HG02798 (cell line): ENCODE measurements around the gene TMEM158.
A peak's percentile ranks its signal among the peaks of the same experiment; 100 is the strongest.

Source experiments
- ATAC-seq: cut with Tn5 transposase; IDR thresholded peaks from one replicate; pipeline ENCODE4 v1.9.1; 2021; ENCODE audit warnings: mild to moderate bottlenecking; ENCODE audit not compliant: unreplicated experiment, poor library complexity

TMEM158 gene

DNA sequence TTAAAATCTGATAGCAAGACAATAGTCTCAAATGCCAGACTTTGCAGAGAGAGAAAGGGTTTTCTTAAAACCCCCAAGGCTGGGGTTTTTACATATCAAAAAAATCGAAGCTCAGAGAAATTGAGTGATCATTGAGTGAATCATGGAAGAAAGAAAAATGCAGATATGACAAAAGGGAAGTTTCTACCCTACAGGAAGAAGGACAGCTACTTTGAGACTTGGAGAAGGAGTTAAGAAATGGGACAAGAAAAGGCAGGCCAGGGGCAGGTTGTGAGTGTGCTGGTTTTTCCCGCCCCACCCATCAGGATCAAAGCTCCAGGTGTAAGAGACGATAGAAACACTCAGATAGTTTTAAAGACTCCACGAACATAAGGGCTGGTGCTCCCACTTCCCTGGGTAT is 18.6 kb downstream of the TMEM158 start:
- no peak for ATAC-seq

DNA sequence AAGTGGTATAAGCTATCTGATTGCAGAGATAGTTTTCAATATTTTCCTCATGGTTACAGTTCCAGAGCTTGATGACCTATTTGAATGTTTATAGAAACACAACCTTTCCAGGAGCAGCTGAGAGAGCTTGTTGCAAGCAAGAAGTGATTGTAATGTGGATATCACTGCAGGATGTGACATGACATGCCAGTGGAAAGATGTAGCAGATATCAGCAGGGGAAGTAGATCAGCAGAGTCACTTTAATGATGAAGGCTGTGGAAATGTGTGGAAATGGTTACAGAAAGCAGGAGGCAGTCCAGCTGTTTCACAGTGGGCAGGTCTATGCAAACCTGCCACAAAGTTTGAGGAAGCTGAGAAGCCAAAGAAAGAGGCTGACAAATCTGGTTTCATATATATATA is 21.0 kb downstream of the TMEM158 start:
- ATAC-seq, result no peak

DNA sequence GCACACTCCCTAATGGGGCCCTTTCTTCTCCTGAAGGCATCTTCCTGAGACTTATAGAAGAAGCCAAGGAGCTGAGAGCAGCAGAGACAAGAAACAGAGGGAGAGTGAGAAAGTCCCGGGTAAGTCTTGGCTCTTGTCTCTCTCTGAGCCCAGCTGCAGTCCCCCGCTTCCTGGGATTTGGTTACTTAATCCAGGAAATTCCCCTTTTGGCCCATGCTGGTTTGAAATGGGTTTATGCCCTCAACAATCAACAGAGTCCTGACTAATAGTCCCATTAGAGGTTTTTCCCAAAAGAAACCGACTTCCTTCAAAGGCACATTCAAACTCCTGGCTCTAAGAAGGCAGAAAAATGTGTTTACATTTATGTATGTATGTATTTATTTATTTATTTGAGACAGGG is 22.0 kb downstream of the TMEM158 start:
- ATAC-seq, result no peak

DNA sequence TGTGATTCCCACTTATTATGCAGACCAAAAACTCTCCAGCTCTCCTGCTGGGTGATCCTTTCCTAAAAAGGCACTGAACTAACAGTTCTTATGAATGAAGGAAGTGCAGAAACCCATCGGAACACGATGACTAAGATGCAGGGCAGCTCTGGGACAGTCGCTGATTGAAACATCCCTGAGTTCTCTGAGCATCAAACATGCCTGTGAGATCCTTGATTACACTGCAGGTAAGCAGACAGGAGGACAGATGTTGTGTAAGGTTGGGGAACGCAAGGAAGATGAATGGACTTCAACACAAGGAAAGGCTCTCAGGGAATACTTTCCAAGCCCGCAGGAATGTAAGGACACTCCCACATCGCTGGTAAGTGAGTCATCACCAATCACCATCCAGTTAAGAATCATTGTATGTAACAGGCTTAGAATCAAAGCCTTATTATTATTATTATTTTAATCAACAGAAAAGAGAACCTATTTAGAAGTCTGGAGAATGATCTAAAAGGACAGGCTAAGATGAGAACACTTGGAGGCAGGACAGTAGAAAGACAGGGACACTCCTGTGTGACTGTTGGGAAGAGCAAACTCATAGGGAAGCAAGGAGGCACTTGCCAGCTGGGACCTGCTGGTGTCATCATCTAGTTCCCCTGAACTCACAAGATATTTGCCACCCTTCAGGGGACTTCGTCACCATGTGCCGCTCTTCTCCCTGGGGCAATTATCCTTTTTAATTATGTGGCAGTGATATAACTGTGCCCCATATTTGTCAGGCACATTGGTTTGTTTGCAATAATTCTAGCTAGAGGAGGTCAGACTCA is 26.0 kb downstream of the TMEM158 start:
- ATAC-seq, result no peak

DNA sequence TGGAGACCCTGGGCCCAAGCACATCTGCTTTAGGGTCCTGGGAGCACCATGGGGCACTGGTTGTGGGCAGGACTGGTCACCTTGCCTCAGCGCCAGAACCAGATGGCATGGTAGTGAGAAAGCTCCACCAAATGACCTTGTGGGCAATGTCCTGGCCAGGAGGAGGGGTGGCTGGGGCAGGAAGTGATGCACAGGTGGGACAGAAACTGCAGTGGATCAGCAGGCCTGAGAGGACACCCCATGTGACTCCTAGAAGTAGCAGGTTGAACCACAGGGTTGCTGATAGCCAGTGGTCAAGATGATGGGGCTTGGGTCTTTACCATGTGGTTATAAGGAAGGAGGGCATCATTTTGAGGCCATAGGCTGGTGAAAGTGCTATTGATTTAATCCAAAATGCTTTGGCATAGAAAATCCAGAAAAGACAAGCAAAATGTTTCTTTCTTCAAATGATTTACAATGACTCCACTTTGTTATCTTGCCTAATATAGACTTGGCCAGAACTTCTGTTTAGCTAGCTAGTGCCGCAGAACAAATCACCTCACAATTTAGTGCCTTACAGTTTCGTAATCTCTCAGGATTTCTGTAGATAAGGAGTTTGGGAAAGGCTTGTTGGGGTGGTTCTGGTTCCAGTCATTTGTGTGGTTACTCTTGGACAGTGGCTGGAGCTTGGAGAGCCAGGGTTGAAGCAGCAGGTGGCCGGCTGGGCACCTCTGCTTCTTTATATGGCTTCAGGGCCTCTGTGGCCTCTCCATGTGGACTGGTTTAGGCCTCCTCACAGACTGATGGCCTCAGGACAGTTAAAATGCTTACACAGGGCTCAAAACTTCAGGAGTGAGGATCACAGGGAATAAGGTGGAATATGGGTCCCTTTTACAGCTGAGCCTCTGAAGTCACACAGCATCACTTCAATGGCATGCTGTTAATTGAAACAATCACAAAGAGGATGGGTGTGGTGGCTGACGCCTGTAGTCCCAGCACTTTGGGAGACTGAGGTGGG is 27.5 kb downstream of the TMEM158 start:
- no peak for ATAC-seq

DNA sequence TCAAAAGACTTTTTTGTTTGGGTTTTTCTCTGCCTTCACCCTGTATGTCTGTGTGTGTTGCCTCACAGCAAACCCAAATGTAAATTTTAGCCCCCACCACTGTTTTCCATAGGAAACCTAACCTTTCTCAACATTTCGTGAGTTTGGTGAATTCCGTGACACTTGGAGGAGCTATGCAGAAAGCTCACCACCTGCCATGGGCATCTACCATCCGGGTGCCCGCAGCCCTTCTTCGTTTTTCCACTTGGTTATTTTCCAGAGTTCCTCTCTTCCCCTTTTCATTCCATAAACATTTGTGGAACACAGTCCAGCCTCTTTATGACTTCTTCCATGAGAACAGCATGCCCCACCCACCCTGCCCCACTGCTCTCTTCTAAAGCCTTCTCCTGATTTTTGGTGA is 31.3 kb downstream of the TMEM158 start:
- ATAC-seq, result no peak

DNA sequence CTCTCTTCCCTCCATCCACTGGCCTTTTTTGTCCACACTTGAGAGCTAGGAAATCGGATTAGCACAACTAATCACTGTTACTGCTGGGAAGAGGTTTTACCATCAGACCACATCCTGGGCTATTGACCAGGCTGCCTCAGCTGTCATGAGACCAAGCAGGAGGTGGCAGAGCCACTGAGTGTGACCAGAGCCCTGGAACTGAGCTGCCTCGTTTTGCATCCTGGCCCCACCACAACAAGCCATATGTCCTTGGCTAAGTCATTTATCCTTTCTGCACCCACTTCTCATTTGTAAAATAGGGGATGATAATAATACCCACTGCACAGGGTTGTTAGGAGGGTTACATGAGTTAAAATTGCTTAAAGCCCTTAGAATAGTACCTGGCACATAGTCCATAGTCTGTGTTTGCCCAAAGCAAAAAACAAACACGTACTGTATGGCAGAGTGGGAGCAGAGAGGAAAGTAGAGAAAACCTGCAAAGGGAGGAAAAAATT is 34.1 kb downstream of the TMEM158 start:
- ATAC-seq, result no peak

DNA sequence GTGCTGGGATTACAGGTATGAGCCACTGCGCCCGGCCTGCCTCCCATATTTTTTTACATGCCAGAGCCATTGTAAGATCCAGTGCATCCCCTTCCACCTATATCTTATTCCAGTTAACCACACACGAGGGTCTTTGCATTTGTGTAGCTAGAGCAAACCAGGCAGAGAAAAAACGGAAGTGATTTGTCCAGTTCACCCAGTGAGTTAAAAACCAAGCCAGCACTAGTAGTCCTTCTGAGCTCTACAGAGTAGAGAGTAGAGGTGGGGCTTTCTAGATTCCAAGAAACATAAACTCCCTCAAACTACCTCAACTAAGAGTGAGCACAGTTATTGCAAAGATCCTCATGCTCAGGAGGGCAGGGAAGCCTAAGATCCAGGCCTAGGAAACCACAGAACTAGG is 34.7 kb downstream of the TMEM158 start:
- ATAC-seq, result no peak

DNA sequence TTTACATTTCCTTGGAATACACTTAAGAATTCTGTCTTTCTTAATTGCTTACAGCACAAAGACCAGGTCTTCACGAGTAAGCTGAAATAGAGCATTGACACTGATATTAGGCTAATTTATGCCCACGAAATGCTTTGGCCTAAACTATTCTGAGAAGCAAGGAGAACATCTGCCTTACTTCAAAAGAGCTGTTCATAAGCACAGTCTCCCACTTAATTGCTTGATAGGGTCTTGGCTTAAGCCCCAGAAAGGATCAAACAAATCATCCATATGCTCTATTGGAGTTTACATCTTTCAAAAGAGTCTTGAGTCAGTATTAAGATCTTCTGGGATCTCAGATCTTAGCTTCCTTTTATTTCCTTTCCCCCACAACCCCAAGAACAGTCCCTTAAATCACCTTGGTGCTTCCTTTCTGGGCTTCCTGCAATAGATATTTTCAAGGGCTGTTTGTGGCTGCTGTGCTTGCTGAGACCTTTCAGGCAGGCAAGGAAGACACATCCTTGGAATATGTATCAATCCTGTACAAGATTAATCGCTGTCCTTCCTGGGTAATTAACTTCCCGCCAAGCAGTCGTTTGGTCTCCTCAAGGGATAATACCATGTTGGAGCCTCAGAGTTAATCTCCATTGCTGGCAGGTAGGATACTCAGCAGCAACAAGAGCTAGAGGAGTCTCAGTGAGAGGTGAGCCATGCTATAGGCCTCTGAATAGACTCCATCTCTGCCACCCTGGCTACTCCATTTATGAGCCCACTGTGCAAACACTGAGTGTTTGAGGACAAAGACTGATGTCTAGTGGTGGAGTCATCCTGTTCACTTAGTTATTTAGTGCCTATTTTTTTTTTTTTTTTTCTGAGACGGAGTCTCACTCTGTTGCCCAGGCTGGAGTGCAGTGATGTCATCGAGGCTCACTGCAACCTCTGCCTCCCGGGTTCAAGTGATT is 37.1 kb downstream of the TMEM158 start:
- ATAC-seq, result no peak

DNA sequence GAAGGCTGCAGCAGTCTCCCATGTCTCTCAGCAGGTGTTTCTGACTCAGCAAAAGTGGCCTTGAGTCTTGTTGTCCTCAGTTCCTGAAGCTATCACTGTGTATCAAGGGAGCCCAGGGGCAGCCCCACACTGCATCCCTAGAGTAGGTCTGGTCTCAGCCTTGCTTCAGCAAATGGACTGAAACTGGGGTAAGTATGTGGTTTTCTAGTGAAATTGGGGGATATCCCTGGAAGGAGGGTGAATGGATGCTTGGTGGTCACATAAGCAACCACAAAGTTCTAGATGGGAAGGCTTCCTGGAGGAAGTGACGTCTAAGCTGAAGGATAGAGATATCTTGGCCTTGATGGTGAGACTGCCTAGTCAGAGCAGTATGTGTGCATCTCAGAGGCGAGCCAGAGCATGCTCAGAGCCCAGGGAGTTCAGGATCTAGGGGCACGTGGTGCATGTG is 38.4 kb downstream of the TMEM158 start:
- peak; percentile 48 for ATAC-seq

DNA sequence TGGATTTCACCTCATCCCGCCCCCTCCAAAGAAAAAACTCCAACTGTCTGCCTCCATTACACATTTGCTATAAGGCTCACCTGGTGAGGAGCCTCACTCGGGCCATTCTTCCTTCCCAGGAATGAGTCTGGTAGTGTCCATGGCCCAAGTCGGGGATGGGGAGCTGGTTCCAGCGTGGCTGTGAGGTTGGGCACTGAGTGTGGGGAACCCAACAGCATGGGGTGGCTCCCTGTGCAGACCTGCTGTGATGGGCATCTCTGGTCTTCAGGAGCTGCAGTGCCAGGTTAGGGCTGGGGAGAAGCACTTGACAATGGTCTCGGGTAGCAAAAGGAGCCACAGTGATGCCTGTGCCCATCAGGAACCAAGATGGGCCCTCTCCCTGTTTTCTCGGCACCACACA is 39.2 kb downstream of the TMEM158 start:
- ATAC-seq, result no peak

DNA sequence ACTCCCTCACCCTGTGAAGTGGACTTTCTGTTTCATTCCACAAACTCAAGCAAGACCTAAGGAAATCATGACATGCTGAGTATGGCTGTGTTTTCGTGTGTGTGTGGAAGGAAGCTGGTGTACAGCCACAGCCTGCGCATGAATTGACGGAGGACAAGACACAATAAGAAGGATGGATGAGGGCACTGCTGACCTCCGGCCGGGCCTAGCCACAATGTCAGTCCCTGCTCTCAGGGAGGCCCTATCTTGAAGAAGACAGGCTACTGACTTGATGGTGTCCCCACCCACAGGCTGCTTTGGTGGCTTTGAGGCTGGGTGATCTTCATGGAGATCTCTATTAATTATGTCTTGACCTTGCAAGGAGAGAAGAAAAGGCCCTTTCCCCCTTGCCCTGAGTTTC is 40.6 kb downstream of the TMEM158 start:
- ATAC-seq, result no peak

DNA sequence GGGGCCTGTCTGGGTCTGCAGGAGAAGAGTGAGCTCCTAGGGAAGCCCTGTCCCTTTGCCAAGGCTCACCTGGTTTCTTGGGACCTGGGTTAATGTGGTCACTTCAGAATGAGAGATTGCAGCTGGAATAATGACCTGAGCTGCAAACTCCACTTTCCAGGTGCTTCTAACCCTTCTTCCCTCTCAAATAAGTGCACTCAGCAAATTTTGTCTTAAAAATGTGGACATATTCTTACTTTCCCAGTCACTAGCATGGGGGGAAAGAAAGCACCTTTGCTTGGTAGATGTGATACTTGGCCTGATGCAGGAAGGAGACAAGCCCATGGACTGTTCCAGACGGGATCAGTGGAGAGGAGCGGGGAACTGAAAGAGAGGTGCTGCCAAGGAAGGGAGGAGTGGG is 41.0 kb downstream of the TMEM158 start:
- no peak for ATAC-seq

DNA sequence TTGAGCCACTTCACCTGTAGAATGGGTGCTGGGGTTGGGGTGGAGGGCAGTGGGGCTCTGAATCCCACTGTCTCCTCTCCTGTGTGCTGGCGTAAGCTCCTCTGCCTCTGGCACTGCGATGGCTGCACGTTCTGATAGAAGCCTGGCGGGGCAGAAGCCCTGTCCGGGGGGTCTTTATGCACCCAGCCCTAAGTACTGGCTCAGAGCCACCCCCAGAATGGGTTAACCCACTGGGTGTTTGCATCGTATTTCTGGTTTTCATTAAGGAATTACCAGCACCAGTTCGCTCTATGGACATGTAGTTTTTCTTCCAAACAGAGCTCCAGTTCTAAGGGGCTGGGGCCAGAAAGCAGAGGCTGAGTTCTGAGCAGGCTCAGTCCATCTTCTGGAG is 42.2 kb downstream of the TMEM158 start:
- ATAC-seq, result no peak

DNA sequence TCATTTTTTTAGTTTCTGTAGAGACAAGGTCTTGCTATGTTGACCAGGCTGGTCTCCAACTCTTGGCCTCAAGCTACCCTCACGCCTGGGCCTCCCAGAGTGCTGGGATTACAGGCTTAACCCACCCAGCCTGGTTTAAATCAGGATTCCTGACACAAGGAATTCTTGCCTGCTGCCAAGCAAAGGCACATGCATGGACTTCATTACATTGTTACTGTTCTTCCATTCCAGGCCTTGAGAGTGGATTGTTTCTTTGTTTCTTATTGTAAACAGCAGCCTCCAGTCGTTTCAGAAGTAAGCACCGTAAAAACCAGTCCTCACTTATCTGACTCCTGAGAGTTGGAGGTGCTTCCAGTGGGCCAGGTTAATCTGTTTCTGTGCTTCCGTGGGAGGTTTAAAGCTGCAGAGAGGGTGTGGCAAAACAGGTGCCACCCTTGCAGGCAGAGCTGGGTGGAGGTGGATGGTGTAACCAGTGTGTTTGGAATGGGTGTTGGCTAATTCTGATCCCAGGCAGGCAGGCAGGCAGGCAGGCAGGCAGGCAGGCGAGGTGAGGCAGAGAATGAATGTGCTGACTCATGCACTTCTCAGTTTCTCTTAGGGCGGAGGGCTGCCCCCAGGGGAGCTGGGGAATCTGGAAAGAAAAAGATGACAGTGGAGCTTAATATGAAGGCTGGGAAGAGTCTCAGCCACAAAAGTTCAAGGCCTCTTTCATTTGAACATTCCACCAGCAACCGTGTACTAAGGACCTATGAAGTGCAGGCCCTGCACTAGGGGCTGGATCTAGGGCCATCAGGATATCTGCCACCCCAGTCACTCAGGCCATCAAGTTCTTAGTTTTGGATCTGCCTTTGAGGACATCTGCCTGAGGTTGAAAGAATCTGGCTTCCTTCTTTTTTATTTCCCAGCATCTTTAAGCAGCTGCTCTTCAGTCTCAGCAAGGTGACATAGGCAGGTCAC is 42.9 kb downstream of the TMEM158 start:
- ATAC-seq, result no peak

DNA sequence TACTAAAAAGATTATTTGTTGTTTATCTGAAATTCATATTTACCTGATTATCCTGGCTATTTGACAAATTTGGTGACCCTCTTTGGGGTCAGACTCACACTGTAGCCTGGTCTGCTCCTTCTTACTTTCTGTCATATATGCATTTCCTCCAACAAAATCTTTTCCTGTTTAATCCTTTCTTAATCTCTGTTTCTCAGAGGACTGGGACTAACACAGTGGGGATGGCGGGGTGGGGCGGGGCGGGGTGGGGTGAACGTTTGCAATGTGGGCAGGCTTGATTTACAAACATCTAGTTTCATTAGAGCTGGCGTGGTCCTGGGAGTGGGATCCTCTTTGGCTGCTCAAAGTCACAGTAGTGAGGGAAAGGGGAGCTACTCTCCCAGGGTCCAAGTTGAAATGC is 44.6 kb downstream of the TMEM158 start:
- no peak for ATAC-seq

DNA sequence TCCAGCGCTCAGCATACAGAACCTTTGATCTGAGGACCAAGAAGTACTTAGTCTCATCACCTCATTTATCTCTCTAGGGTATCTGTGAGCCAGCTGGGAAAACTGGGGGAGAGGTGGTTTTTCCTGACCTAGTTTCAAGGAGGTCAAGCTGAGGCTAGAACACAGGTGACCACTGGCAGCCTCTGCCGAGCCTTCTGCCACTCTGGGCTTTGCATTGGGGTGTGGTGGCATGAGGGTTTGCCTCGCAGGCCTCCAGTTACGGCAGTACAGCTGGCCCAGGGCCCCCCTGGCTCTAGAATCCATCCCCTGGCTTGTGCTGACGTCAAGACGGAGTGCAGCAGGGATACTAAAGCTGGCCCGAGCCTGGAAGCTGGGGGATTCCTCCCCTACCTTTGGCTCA is 45.2 kb downstream of the TMEM158 start:
- ATAC-seq, result no peak

DNA sequence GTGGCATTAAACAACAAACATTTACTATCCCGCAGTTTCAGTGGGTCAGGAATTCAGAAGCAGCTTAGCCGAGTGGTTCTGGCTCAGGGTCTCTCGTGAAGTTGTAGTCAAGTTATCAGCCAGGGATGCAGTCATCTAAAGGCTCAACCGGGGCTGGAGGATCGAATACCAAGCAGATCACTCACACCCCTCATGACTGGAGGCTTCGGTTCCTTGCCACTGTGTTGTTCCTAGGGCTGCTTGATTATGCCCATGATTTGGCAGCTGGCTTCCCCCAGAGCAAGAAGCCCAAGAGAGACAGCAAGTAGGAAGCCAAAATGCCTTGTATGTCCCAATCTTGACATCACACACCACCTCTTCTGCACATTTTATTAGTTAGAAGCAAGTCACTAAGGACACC is 46.0 kb downstream of the TMEM158 start:
- no peak for ATAC-seq

DNA sequence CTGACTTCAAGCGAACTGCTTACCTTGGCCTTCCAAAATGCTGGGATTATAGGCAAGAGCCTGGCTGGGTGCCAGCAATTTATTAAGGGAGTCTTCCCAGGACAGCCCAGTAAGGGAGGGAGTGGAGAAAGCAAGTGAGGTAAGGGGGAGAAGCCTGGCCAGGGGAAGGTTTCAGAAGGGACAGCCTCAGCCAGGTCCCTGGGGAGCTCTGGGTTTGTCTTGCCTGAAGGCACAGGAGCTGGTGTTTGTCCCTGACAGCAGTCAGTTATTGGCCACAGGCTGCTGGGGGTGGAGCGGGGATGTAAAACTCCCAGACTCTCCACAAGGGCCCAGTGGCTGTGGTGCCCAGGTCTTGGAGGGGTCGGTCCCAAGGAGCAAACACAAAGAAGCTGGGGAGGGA is 46.9 kb downstream of the TMEM158 start:
- no peak for ATAC-seq
